ENCODE measurements around the gene MEGF11. TPM values are rescaled to one million over a fixed set of nuclear protein-coding genes. Genes with fewer than 3 reads are reported as not detected.

Gene MEGF11
- total RNA-seq, 1 donor from 2014 or later, result not detected

DNA sequence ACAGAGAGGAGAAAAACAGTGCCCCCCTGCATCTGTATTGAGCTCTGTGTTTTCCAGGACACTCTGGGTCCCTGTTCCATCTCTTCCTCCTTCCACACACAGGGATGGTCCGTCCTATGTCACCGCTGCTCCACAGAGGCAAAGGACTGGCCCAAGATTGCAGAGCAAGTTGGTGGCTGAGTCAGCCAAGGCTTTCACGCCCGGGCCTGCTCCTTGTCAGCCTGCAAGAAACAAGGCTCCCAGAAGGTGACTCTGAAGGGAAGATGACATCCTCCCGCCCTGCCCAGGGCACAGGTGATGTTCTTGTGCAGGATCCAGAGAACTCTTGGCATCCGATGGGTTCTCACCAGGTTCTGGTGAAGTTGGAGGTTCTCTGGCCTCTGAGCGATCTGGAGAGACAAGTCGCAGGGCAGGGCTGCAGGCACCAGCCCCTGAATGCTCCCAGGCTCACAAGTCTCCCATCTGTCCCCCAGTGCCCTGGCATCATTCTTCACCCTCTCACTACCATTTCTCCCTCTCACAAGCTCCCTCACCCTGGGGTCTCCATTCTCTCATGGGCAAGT is 138.6 kb downstream of the MEGF11 start:
- TF ChIP-seq, protein P1, sequence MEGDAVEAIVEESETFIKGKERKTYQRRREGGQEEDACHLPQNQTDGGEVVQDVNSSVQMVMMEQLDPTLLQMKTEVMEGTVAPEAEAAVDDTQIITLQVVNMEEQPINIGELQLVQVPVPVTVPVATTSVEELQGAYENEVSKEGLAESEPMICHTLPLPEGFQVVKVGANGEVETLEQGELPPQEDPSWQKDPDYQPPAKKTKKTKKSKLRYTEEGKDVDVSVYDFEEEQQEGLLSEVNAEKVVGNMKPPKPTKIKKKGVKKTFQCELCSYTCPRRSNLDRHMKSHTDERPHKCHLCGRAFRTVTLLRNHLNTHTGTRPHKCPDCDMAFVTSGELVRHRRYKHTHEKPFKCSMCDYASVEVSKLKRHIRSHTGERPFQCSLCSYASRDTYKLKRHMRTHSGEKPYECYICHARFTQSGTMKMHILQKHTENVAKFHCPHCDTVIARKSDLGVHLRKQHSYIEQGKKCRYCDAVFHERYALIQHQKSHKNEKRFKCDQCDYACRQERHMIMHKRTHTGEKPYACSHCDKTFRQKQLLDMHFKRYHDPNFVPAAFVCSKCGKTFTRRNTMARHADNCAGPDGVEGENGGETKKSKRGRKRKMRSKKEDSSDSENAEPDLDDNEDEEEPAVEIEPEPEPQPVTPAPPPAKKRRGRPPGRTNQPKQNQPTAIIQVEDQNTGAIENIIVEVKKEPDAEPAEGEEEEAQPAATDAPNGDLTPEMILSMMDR (IDR thresholded peaks at IDR 0.05), result no peak
- ChIA-PET POLR2A (no interaction called here), CTCF (no interaction called here)
- peaks cover 2% of the 10 kb centered on the region for H3K4me1 Mint-ChIP-seq
- intact Hi-C loops (cut with micrococcal nuclease), result no loop called here
- ATAC-seq (ENCODE audit: low read depth) (no peak), DNase-seq (no peak)
- no peaks in the 10 kb centered on the region for H3K9me3 Mint-ChIP-seq
- peaks cover 22% of the 10 kb centered on the region for H3K27me3 Mint-ChIP-seq
- no peak overlapping the region for H3K4me3 Mint-ChIP-seq
- H3K27ac Mint-ChIP-seq, result no peak overlapping the region
- H3K36me3 Mint-ChIP-seq (ENCODE audit: low read depth), result no peaks in the 10 kb centered on the region

DNA sequence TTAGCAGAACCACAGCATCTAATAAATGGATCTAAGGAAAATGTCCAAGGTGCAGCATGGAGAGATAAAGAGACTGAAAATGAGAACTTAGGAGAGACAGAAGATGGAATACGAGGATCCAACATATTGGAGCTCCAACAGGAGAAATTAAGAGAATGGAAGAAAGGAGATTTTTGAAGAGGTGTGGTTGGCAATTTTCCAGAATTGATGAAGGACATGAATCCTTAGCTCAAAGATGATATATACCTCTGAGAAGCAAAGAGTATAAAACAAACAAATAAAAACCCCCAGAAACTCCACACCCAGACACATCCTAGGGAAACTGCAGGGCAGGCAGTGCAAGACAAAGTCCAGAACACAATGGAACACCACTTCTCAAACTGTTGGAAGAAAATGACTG is 141.2 kb downstream of the MEGF11 start:
- POLR2A ChIA-PET, result no interaction called here
- CTCF ChIA-PET, result no interaction called here
- no peak overlapping the region for H3K27ac Mint-ChIP-seq

DNA sequence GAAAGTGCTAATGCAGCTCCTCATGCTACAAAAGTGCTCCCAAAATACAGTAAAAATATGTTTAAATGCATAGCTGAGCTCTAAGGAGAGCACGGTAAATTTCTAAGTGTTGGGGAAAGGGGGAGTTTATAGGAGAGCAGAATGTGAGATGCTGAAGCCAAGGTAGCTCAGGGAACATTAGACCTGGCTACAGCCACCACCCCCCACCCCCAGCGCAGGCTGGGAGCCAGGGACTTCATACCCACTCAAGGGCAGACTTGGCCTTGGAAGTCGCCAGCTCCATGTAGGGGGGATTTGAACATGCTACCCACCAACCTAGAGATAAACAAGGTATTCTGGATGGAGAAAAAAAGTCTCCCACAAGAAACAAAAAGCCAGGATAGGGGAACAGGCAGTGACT is 142.2 kb downstream of the MEGF11 start:
- CTCF ChIA-PET, result no interaction called here
- H3K9me3 Mint-ChIP-seq, result no peaks in the 10 kb centered on the region

More for the DNA sequence above, 141.2 kb downstream of the MEGF11 start:
- Mint-ChIP-seq H3K9me3 (no peaks in the 10 kb centered on the region), H3K36me3 (ENCODE audit: low read depth) (no peaks in the 10 kb centered on the region), H3K4me1 (peaks cover 2% of the 10 kb centered on the region), H3K27me3 (peaks cover 26% of the 10 kb centered on the region), H3K4me3 (no peak overlapping the region)
- no peak for ATAC-seq (ENCODE audit: low read depth)
- intact Hi-C loops (cut with micrococcal nuclease), result no loop called here
- no peak for DNase-seq
- TF ChIP-seq, protein P1 (IDR thresholded peaks at IDR 0.05), result no peak

DNA sequence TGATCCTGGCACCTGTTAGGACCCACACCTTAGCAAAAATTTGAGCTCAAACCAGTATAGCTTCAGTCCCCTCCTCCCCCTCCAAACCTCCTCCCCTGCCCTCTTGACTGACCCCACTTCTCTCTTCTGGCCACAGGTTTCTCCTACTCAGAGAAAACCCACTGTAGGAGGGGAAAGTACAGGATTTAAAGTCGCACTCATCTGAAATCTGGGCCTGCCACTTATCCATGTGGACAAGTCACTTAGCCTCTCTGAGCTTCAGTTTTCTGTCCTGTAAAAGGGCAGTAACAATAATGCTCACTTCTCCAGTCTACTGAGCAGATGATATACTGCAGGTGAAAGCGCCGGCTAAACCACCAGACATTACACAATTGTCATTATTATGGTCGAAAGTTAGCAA is 142.7 kb downstream of the MEGF11 start:
- ChIA-PET CTCF (no interaction called here), POLR2A (no interaction called here)
- Mint-ChIP-seq H3K9me3 (no peaks in the 10 kb centered on the region), H3K27me3 (peaks cover 27% of the 10 kb centered on the region), H3K4me3 (no peak overlapping the region), H3K27ac (no peak overlapping the region), H3K36me3 (ENCODE audit: low read depth) (no peaks in the 10 kb centered on the region), H3K4me1 (peaks cover 2% of the 10 kb centered on the region)
- TF ChIP-seq, protein P1 (IDR thresholded peaks at IDR 0.05), result no peak
- DNase-seq (no peak), ATAC-seq (ENCODE audit: low read depth) (no peak)
- intact Hi-C loops (cut with micrococcal nuclease), result no loop called here

More for the DNA sequence above, 142.2 kb downstream of the MEGF11 start:
- intact Hi-C loops (cut with micrococcal nuclease), result no loop called here
- TF ChIP-seq, protein P1 (IDR thresholded peaks at IDR 0.05), result no peak
- POLR2A ChIA-PET, result no interaction called here
- Mint-ChIP-seq H3K4me3 (no peak overlapping the region), H3K27ac (no peak overlapping the region), H3K27me3 (peaks cover 22% of the 10 kb centered on the region), H3K36me3 (ENCODE audit: low read depth) (no peaks in the 10 kb centered on the region), H3K4me1 (peaks cover 2% of the 10 kb centered on the region)
- DNase-seq (no peak), ATAC-seq (ENCODE audit: low read depth) (no peak)

DNA sequence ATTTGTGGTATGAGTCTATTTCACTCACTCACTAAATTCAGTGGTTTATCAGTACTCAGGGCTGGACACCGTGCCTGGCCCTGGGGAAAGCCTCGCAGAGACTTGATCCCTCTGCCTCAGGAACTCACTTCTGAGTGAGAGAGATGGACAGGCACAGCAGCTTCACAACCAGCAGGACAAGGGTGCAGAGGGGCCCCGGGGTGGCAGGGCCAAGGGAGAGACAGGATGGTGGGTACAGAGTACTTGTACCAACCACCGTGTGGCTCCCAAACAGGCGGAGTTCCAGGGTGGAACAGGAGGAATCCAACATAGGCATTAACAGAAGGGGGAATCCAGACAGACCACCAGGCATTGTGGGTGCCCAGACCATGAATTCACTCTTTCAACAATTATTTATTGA is 143.7 kb downstream of the MEGF11 start:
- Mint-ChIP-seq H3K27ac (no peak overlapping the region), H3K4me3 (no peak overlapping the region), H3K9me3 (no peaks in the 10 kb centered on the region), H3K4me1 (no peaks in the 10 kb centered on the region), H3K36me3 (ENCODE audit: low read depth) (no peaks in the 10 kb centered on the region), H3K27me3 (peaks cover 27% of the 10 kb centered on the region)
- DNase-seq, result no peak
- ATAC-seq (ENCODE audit: low read depth), result no peak
- ChIA-PET CTCF (no interaction called here), POLR2A (no interaction called here)
- intact Hi-C loops (cut with micrococcal nuclease), result no loop called here
- TF ChIP-seq, protein P1 (IDR thresholded peaks at IDR 0.05), result no peak
